HG02938 (cell line): ENCODE data around the gene OCIAD1.
A peak's percentile ranks its signal among the peaks of the same experiment; 100 is the strongest.
"Not testable (repeated sequence)": the region's sequence is repeated elsewhere in the genome, so short reads cannot be mapped to it uniquely, and the experiment has no call there.

ENCODE experiments used
- ATAC-seq: cut with Tn5 transposase; IDR thresholded peaks from one replicate; pipeline ENCODE4 v1.9.1; 2021; ENCODE audit warnings: mild to moderate bottlenecking, moderate library complexity; ENCODE audit not compliant: unreplicated experiment

OCIAD1 gene

GRCh38 chr4:48889750-48890149, 58.9 kb downstream of the OCIAD1 start:
- ATAC-seq, result not testable (repeated sequence)

GRCh38 chr4:48891028-48891619, 60.2 kb downstream of the OCIAD1 start:
- ATAC-seq, result no peak

- ATAC-seq, result no peak
Observed at GRCh38 chr4:48896845-48897244, 66.0 kb downstream of the OCIAD1 start.

- ATAC-seq, result peak; percentile 88
Observed at GRCh38 chr4:48898733-48899431, 68.0 kb downstream of the OCIAD1 start.

- peak; percentile 32 for ATAC-seq
Observed at GRCh38 chr4:48899432-48899749, 68.5 kb downstream of the OCIAD1 start.

GRCh38 chr4:48899950-48900349, 69.1 kb downstream of the OCIAD1 start:
- ATAC-seq, result no peak

GRCh38 chr4:48901196-48901595, 70.3 kb downstream of the OCIAD1 start:
- ATAC-seq, result no peak

- ATAC-seq, result no peak
Observed at GRCh38 chr4:48902266-48902665, 71.4 kb downstream of the OCIAD1 start.

- no peak for ATAC-seq
Observed at GRCh38 chr4:48904101-48904500, 73.2 kb downstream of the OCIAD1 start.

GRCh38 chr4:48904541-48905142, 73.8 kb downstream of the OCIAD1 start:
- no peak for ATAC-seq

GRCh38 chr4:48905363-48906015, 74.6 kb downstream of the OCIAD1 start:
- ATAC-seq, result no peak

- peak; percentile 92 for ATAC-seq
Observed at GRCh38 chr4:48906206-48907173, 75.6 kb downstream of the OCIAD1 start, which contains the start of gene OCIAD2. Gene OCIAD2 (minus strand): TSS chr4:48906774. CDS start chr4:48904549, 2,225 bp downstream.

- no peak for ATAC-seq
Observed at GRCh38 chr4:48907706-48908477, 77.0 kb downstream of the OCIAD1 start.

- no peak for ATAC-seq
Observed at GRCh38 chr4:48908687-48909086, 77.8 kb downstream of the OCIAD1 start.

GRCh38 chr4:48909697-48910096, 78.8 kb downstream of the OCIAD1 start:
- ATAC-seq, result no peak

GRCh38 chr4:48910511-48910910, 79.6 kb downstream of the OCIAD1 start:
- ATAC-seq, result no peak
